ENCODE measurements around the gene MOV10. TPM values are rescaled to one million over a fixed set of nuclear protein-coding genes. Genes with fewer than 3 reads are reported as not detected.

MOV10 gene
- total and polyA plus RNA-seq, 2 of the 8 experiments (the other 6 are each of a cell fraction or from before 2014, with no cell fraction given) = 57.3 to 109 TPM

GRCh38 chr1:112636597-112637253 lies 37.7 kb upstream of the MOV10 start:
- FAIRE-seq = no peak
- peaks cover 7% of the 10 kb centered on the region in 2 experiments for H4K20me1 ChIP-seq (replicated peaks in 1 of 2; ENCODE audit: control insufficient read depth in 1 of 2, insufficient read depth in 2 of 2, low read length in 2 of 2)
- ChIA-PET POLR2A (ENCODE audit: partially characterized antibody) (interaction anchor here (1.3 to 1.5 kb wide), 5 partner anchors 8 to 38 kb away, joined by 3 to 5 read pairs (median 3); partner anchors contain the start of genes MOV10 and ST7L), CTCF (ENCODE audit: partially characterized antibody) (interaction anchor here (1.0 to 1.9 kb wide), 4 partner anchors 11 to 36 kb away, joined by 3 to 5 read pairs (median 4); partner anchors contain the start of genes CAPZA1 and ST7L)
- H2BK15ac ChIP-seq (ENCODE audit: low read length) = no peak overlapping the region
- no peak overlapping the region for H2BK20ac ChIP-seq (ENCODE audit: low read length)
- no peak overlapping the region for H2AK5ac ChIP-seq (ENCODE audit: low read depth, low read length)
- H3K56ac ChIP-seq (replicated peaks; ENCODE audit: insufficient read length, low read depth, low read length) = no peak overlapping the region
- H3K27ac ChIP-seq (ENCODE audit: low read depth, low read length) = no peak overlapping the region
- no peak overlapping the region for H3K14ac ChIP-seq (ENCODE audit: insufficient read length)
- no peak for DNase-seq (ENCODE audit: low read depth in 1 of 2, low spot score in 2 of 2)
- H3K79me2 ChIP-seq (ENCODE audit: control insufficient read depth in 1 of 2, insufficient read depth in 2 of 2, low read length in 2 of 2) = peaks cover 9 to 80% of the 10 kb centered on the region in 2 experiments; a peak in 3 of 4 replicates
- H3K36me3 ChIP-seq (ENCODE audit: control insufficient read depth in 2 of 4, insufficient read depth in 4 of 4, low read length in 3 of 4) = peaks cover 0 to 4% (median 0%) of the 10 kb centered on the region in 4 experiments; a peak in 2 of 8 replicates
- H3K9ac ChIP-seq (replicated peaks in 1 of 4; ENCODE audit: extremely low read depth in 1 of 4, low read depth in 3 of 4, low read length in 3 of 4) = no peak overlapping the region
- H4K5ac ChIP-seq (ENCODE audit: insufficient read length, low read depth, low read length) = no peak overlapping the region
- H3K79me1 ChIP-seq (ENCODE audit: low read depth, low read length) = no peaks in the 10 kb centered on the region
- no peak overlapping the region for H4K91ac ChIP-seq (replicated peaks; ENCODE audit: insufficient read length, low read length)
- no peak overlapping the region for H3K4me3 ChIP-seq (ENCODE audit: extremely low read depth in 1 of 4, insufficient read depth in 2 of 4, low read depth in 3 of 4, low read length in 4 of 4)
- H3K23ac ChIP-seq (ENCODE audit: insufficient read length) = no peak overlapping the region
- H2AFZ ChIP-seq (ENCODE audit: low read length) = no peak overlapping the region
- no peaks in the 10 kb centered on the region for H3K4me1 ChIP-seq (replicated peaks in 1 of 4; ENCODE audit: control insufficient read depth in 3 of 4, insufficient read depth in 4 of 4, low read length in 3 of 4)
- no peak overlapping the region for H2BK120ac ChIP-seq (replicated peaks; ENCODE audit: low read depth, low read length)
- no peak overlapping the region for H2BK12ac ChIP-seq (ENCODE audit: low read depth, low read length)
- no peaks in the 10 kb centered on the region for H3K27me3 ChIP-seq (replicated peaks in 1 of 4; ENCODE audit: control insufficient read depth in 3 of 4, extremely low read depth in 1 of 4, insufficient read depth in 3 of 4, low read length in 3 of 4)
- no peak overlapping the region for H2BK5ac ChIP-seq (ENCODE audit: low read depth, low read length)
- no peak overlapping the region for H4K8ac ChIP-seq (ENCODE audit: extremely low read depth, insufficient read depth, low read length)
- H3K18ac ChIP-seq (ENCODE audit: extremely low read depth, low read length) = no peak overlapping the region
- no peak for TF ChIP-seq EGR1 (IDR thresholded peaks at IDR 0.05; ENCODE audit: borderline replicate concordance, low read depth, low read length)
- no peak for TF ChIP-seq RNF2 (IDR thresholded peaks at IDR 0.05; ENCODE audit: borderline replicate concordance, low read depth, low read length, missing control alignments, poor library complexity, severe bottlenecking)
- no peak for TF ChIP-seq RAD21 (IDR thresholded peaks at IDR 0.05 in 1 of 2, conservative IDR thresholded peaks at IDR 0.05 in 1 of 2; ENCODE audit: low read depth in 2 of 2, low read length in 2 of 2)
- TF ChIP-seq RFX5 (IDR thresholded peaks at IDR 0.05; ENCODE audit: borderline replicate concordance, low read depth, low read length) = no peak
- no peak overlapping the region for H3K4ac ChIP-seq (replicated peaks; ENCODE audit: insufficient read length, low read depth, low read length)
- no peak overlapping the region for H3K4me2 ChIP-seq (ENCODE audit: insufficient read depth in 1 of 2, low read depth in 2 of 2, low read length in 2 of 2)
- H3K23me2 ChIP-seq (ENCODE audit: low read depth, low read length) = no peaks in the 10 kb centered on the region
- no peaks in the 10 kb centered on the region for H3K9me3 ChIP-seq (ENCODE audit: insufficient read depth in 2 of 2, low read depth in 1 of 2, low read length in 1 of 2)
